ENCODE data around the gene MCRIP1.
A peak's percentile ranks its signal among the peaks of the same experiment; 100 is the strongest.

The MCRIP1 gene, protein sequence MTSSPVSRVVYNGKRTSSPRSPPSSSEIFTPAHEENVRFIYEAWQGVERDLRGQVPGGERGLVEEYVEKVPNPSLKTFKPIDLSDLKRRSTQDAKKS

GRCh38 chr17:81833160-81833920, at the start of gene MCRIP1:
TSS of gene MCRIP1 (minus strand) at chr17:81833291. CDS start at chr17:81824506, 8,785 bp downstream.
- DNase-seq (ENCODE audit: low read depth, low spot score), result peak; percentile 65

DNA sequence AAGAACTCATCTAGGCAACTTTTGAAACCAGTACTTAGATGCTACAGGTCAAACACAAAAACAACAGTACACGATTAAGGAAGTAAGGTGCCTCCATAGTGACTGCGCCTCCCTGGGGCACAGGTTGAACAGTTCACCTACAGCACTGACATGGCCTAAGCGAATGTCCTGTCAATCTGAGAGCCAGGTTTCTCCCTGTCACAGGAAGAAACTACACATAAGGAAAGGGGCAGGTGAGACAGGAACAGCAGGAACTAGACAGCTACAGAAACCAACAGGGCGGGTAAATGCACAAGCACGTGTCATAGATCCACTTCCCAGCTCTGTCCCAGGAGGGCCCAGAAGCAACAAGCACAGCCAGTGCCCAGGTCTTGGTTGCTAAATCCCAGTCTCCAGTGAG, 46.0 kb upstream of the MCRIP1 start:
- no peak for DNase-seq (ENCODE audit: low read depth, low spot score)

DNA sequence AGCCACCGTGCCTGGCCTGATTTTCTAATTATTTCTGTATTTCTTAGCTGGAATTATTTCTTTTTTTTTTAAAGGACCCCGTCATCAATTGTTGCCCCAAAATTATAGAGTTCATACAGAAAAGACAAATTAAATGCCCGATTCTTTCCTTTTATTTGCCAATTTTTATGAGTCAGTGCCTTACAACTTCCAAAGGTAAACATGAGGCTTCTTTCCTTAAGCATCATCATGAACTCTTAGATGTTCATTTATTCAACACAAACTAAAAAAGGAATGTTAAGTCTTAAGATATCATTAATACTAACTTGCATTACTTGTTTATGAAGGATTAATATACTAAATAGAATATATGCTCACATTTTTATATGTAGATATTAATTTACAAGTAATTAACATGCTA, 45.2 kb upstream of the MCRIP1 start:
- DNase-seq (ENCODE audit: low read depth, low spot score), result no peak

GRCh38 chr17:81877569-81877968, 44.5 kb upstream of the MCRIP1 start:
- DNase-seq (ENCODE audit: low read depth, low spot score), result no peak

GRCh38 chr17:81871387-81872230, 38.5 kb upstream of the MCRIP1 start:
- DNase-seq (ENCODE audit: low read depth, low spot score), result no peak

GRCh38 chr17:81870981-81871386, 37.9 kb upstream of the MCRIP1 start, which contains the start of gene ARHGDIA:
TSS of gene ARHGDIA (minus strand) at chr17:81871337. CDS start at chr17:81869930, 1,407 bp downstream.
- DNase-seq (ENCODE audit: low read depth, low spot score), result no peak

- DNase-seq (ENCODE audit: low read depth, low spot score), result no peak
Measured at GRCh38 chr17:81870131-81870980, 37.3 kb upstream of the MCRIP1 start.

GRCh38 chr17:81869221-81870130, 36.4 kb upstream of the MCRIP1 start:
- no peak for DNase-seq (ENCODE audit: low read depth, low spot score)

DNA sequence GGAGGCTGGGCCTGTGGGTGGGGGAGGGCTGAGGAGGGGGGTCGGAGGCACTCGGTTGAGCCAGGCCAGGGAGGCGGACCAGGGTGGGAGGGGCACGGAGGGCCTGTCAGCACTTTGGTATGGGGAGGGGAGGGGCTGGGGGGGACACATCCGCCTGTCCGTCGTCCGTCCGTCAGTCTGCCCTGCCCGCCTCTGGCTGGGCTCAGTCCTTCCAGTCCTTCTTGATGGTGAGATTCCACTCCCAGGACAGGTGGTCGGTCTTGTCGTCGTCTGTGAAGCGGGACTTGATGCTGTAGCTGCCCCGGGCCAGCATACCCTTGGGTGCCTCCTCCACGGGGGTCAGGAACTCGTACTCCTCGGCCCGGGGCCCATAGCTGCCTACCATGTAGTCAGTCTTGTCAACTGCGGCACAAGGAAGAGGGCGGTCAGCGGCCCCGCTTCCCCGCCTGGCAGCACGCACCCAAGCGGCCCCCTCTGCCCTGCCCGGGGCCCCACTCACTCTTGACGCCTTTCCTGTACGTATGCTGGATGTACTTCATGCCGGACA, 35.7 kb upstream of the MCRIP1 start:
- no peak for DNase-seq (ENCODE audit: low read depth, low spot score)

GRCh38 chr17:81867991-81868673, 35.0 kb upstream of the MCRIP1 start:
- DNase-seq (ENCODE audit: low read depth, low spot score), result no peak

DNA sequence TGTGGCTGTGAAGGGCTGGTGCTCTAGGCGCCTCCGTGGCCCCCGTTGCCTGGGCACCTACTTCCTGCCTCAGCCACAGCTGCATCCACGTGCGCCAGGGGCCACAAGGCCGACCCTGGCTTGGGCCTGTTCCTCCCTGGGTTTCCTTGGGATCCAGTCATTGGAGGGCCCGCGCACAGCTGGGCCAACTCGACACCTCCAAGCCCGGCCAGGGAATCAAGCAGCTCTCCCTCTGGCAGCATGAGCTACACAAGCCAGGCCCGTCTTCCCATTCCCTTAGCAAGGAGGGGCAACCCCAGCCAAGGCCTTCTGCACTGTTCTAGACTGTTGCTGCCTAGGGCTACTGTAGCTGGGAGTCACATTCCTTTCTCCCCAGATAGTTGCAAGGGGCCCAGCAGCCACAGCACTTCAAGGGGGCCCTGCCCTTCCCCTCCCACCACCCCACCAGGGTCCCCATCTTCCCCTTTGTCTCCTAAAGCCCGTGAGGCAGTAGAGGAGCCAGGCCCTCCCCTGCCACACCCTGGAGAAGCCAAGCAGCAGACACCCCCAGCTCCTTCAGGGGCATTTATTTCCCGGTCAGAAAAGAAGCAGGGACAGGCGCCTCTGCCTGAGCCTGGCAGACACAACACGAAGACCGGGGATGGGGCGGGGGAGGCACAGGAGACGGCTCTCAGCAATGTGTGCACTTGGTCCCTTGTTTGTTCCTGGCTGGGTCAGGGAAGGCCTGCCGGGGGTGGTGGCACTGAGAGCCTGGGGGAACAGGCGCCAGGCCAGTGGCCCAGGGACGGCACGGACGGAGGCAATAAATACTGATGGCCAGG, 34.3 kb upstream of the MCRIP1 start:
- no peak for DNase-seq (ENCODE audit: low read depth, low spot score)

DNA sequence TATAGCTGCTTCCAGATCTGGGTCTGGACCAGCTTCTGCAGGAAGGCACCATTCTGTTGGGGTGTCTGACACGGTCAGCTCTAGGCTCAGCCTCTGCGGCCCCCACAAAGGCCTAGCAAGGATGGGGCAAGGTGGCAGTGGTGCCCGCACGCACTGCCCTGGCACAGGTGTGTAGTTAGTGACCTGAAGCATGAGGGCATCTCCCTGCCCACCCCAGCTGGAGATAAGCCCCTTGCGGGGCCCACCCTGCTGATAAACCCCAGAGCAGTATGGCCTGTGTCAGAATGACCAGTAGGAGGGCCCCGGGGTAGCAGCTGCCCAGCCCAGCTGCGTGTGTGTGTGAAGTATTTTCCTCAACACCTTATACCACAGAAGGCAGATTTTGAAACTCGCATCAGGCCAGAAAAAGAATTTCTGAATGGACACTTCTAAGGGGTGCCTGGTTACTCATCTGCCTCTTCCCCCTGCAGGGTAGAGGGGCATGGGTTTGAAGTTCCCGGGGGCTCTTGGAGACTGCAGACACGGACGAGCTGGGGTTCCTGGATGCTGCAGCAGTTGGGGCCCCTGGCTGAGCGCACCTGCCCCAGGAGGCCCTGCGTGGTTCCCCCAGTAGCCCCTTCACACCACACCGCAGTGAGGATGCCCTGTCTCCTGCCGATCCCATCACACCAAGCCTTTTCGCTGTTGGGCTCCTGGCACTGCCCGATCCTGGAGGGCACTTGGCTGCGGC, 33.5 kb upstream of the MCRIP1 start:
- DNase-seq (ENCODE audit: low read depth, low spot score), result no peak

DNA sequence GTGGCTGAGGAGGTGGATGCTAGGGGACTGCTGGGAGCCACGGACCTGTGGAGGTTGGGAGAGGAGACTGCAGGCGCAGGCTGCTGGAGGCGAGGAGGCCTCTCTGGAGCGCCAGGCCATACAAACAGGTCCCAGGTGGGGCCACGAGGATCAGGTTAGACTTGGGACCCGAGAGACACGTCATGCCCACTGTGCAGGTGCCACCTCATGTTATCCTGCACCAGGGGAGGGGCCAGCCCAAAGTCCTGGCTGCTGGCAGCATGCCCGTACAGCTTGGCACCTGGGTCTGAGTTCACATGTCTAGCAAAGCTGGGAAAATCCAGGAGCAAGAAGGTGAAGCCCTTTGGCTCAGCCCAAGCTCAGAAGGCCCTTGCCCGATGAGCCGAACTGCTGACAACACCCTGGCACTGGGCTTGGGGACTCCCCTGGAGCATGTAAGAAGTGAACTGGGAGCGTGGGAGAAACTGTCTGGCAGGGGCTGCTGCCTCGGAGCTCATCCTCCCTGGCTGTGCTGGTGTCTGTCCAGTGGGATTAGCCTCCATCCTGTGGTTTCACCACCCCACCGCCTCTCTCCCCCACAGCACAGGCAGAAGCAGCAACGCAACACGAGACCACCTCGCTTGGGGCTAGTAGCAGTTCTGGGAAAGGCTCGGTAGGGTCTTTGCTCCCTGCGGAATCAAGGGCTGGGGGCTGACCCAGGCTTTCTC, 32.8 kb upstream of the MCRIP1 start:
- DNase-seq (ENCODE audit: low read depth, low spot score), result no peak

DNA sequence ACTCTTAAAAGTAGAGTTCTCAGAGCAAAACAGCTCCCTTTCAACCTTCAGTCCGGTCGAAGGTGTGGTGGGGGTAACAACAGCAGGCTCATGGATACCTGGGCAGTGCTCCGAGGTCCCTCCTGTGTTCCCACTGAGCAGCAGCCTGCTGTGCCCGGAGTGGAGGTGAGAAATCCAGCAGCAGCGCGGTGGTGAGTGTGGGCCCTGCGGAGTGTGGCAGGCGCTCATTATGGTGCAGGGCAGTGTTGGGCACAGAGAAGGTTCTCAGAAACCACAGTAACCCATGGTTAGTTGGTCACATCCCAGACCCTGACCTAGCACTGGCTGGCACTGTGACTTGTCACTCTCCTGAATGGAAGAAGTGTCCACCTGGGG, 32.3 kb upstream of the MCRIP1 start:
- DNase-seq (ENCODE audit: low read depth, low spot score), result no peak

GRCh38 chr17:81863833-81864768, 31.0 kb upstream of the MCRIP1 start:
- DNase-seq (ENCODE audit: low read depth, low spot score), result no peak

DNA sequence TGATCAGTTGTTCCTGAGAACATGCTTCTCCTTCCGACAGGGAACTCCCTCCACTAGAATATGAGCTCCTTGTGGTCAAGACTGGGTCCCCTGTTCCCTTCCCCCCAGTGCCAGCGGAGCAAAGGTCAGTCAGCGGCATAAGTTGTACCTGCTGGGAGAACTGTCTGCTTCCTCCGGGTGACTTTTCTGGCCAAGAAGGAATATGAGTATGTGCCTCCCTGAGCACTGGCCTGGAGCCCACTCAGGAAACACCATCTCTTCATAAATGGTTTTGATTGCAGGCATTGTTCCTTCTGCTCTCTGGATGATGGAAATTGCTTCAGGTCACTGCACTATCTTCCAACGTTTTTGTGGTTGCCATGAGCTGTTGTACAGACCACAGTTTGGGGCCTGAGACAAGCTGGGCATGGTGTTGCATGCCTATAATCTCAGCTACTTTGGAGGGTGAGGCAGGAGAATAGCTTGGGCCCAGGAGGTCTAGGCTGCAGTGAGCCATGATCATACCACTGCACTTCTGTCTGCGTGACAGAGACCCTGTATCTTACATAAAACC, 30.1 kb upstream of the MCRIP1 start:
- DNase-seq (ENCODE audit: low read depth, low spot score), result no peak

Measured in smooth muscle cell of the brain vasculature (primary cell).